CD4-positive, alpha-beta T cell treated with Interleukin-10 for 1 hour (primary cell): ENCODE data around the gene PGF.
"Not testable (repeated sequence)": the region's sequence is repeated elsewhere in the genome, so short reads cannot be mapped to it uniquely, and the experiment has no call there.

Experiments used
- DNase-seq: peaks from one replicate; pipeline ENCODE4 v3.0.0-alpha.2; 2020

Gene PGF

GRCh38 chr14:74938531-74939495, 16.6 kb downstream of the PGF start:
- no peak for DNase-seq

DNA sequence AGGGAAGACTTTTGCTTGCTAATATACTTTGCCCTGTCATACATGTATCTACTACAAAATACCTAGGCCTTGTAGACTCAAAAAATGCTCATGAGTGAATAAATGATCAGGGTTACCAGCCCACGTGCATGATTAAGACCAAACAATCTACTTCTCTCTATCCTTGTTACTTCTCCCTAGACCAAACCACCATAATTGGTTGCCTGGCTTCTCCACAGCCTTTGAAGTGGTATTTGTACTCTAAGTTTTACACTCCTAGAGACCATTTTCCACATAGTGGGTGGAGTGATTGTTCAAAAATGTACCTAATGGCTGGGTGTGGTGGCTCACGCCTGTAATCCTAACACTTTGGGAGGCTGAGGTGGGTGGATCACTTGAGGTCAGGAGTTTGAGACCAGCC, 18.2 kb downstream of the PGF start:
- DNase-seq: no peak

DNA sequence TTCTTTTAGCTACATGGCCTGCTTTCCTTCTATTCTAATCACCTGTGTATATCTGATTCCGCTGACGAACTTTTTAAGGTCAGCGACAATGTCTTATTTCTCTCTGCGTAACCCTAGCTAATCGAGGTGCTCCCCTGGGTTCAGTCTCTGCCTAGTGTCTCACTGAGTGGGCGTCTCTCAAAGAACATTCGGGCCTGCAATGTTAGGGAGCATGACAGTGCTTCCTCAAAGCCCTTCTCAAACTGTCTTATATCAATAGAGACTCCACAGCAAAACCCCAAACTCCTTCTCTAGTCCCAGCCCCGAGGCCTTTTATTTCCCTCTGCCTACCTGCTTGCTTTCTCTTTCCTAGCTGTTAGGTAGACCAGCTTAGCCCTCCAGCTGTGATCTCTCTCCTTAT, 18.7 kb downstream of the PGF start:
- DNase-seq: no peak

DNA sequence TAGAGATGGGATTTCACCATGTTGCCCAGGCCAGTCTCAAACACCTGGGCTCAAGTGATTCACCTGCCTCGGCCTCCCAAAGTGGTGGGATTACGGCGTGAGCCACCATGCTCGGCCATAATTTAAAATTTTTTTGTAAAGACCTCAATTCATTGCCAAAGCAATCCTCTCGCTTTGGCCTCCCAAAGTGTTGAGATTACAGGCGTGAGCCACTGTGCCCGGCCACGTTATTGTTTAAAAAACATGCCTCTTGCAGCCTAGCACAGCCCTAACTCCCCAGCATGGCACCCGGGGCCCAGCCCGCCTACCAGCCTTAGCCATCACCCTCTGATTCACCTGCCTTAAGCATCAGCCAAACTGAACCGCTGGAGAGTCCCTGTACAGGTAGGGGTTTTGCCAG, 19.2 kb downstream of the PGF start:
- no peak for DNase-seq

- no peak for DNase-seq
Measured at GRCh38 chr14:74935360-74935680, 20.1 kb downstream of the PGF start.

DNA sequence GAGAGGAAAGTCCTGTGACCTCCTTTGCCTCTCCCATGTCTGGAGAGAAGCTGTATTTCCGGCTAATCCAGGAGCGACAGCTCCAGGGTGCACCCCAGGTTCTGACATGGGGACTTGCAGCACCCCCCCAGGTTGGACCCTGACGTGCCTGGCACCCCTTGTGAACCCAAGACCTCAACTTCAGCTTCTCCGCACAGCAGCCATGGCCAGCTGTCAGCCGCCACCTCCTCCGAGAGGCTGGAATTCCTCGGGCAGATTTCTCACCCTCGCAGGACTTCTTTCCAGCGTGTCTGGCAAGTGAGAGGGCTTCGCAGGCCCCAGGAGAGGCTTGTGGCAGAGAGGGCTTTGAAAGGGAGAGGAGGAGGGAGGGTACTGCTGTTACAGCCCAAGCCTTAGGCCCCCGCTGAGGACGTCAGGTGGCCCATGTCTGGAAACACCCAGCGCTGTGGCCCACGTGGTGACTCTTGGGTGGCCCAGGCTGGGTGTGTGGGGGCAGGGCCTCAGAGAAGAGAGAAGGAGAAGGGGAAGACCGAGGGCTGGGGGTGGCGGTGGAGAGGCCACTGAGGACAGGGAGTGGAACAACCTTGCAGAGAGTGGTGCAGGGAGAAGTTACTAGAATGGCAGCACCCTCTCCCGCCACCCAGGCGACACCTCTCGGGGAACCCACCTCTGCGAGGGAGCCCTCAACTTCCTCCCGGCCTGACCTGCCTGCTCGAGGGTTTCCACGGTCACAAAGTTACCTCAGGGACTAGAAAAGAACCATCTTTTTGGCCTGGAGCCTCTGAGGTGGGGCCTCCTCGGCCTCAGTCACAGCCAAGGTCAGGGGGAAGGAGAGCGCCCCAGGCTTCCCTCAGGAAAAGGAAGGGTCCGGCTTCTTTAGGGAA, 20.7 kb downstream of the PGF start:
- no peak for DNase-seq

DNA sequence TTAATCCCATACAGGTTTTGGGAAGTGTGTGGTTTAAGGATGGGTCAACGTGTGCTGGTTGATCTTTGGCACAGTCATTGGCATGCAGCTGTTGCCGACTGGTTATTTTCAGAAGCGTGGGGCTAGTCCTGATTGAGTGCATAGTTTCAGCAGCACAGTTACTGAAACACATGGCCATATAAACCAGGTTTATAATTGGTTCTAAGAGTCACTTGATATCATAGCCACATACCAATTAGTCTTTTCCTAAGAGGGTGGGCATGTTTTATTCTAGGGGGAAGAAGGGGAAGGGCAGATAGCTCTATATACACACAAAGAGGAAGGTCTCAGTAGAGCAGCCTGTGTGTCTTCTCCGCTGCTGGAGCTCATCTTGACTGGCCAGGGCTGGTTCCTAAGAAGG, 21.4 kb downstream of the PGF start:
- no peak for DNase-seq

DNA sequence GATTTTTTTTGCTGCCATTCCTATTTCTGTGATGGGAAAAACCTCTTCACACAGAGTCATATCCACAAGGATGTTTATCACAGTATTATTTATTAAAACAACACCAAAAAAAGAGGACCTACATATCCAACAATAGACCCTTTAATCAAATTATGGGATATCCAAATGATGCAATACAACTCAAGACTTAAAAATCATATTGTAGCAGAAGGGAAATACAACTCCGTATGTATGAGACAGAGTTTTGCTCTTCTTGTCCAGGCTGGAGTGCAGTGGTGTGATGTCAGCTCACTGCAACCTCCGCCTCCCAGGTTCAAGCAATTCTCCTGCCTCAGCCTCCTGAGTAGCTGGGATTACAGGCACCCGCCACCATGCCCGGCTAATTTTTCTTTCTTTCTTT, 22.5 kb downstream of the PGF start:
- DNase-seq: not testable (repeated sequence)

- no peak for DNase-seq
Measured at GRCh38 chr14:74932401-74932901, 22.9 kb downstream of the PGF start.

DNA sequence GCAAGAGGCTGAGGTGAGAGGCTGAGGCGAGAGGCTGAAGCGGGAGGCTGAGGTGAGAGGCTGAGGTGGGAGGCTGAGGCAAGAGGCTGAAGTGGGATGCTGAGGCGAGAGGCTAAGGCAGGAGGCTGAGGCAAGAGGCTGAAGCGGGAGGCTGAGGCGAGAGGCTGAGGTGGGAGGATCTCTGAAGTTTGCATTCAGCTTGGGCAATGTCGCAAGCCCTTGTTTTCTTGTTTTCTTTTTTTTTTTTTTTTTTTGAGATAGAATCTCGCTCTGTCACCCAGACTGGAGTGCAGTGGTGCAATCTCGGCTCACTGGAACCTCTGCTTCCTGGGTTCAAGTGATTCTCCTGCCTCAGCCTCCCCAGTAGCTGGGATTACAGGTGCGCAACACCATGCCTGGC, 23.7 kb downstream of the PGF start:
- DNase-seq: not testable (repeated sequence)

- no peak for DNase-seq
Measured at GRCh38 chr14:74929242-74929641, 26.2 kb downstream of the PGF start.

GRCh38 chr14:74927225-74927624, 28.2 kb downstream of the PGF start:
- no peak for DNase-seq

GRCh38 chr14:74924061-74924460, 31.3 kb downstream of the PGF start:
- no peak for DNase-seq

- peak; percentile 73 for DNase-seq
Measured at GRCh38 chr14:74922752-74923401, 32.5 kb downstream of the PGF start, which contains the start of gene RPS6KL1. Gene RPS6KL1, minus strand, starts transcription at chr14:74923260. Its CDS starts 1,719 bp downstream, at chr14:74921541.

DNA sequence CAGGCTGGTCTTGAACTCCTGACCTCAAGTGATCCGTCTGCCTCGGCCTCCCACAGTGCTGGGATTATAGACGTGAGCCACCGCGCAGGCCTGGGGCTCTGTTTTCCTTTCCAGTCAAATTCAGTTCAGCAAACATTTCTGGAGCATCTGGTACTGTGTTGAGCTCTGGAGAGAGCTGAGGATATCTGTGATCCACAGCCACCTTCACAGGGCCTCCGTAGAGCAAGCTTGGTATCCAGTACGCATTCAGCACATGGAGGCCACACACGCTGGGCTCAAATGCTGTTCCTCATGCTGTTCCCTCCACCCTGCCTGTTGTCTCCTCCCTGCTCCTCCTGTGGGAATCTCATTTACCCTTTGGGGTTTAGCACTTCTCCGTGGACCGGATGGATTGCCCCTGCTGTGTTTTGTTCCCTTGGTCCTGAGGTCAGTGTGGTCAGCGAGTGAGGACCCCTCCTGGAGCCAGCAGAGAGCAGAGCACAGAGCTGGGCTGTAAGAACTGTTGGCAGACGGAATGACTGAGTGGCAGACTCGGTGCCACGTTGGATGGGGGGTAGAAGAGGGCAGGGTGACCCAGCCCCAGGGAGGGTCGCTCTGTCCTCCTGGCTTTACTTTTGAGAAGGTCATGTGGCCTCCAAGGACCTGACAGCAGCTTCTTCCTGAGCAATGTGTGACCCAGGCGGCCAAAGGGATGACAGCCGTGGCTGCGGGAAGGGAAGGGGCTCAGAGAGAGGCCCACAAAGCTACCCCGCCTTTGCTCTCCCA, 33.2 kb downstream of the PGF start:
- no peak for DNase-seq

DNA sequence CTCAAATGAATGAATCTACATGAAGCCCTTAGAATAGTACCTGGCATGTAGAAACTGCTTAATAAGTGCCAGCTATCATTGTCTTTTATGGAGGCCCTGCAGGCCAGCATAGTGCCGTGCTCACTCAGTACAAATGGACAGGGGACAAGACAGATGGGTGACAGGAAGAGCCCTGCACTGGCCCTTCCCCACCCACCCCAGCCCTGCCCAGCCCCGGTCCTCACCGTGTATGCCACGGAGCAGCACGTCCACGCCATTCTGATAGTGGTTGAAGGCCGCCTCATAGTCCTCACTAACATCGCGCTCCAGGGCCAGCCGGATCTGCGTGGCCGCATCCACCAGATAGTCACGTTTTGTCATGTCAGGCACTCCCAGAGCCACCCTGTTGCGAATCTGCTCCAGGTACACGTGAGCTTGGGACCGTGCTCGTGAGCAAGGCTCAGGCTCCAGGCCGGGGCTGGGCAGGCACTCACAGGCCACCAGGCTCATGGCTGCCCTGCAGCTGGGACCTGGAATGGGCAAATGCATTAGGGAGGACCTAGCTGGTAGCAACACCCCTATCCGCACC, 34.3 kb downstream of the PGF start:
- DNase-seq: no peak

GRCh38 chr14:74920281-74920680, 35.1 kb downstream of the PGF start:
- DNase-seq: no peak

DNA sequence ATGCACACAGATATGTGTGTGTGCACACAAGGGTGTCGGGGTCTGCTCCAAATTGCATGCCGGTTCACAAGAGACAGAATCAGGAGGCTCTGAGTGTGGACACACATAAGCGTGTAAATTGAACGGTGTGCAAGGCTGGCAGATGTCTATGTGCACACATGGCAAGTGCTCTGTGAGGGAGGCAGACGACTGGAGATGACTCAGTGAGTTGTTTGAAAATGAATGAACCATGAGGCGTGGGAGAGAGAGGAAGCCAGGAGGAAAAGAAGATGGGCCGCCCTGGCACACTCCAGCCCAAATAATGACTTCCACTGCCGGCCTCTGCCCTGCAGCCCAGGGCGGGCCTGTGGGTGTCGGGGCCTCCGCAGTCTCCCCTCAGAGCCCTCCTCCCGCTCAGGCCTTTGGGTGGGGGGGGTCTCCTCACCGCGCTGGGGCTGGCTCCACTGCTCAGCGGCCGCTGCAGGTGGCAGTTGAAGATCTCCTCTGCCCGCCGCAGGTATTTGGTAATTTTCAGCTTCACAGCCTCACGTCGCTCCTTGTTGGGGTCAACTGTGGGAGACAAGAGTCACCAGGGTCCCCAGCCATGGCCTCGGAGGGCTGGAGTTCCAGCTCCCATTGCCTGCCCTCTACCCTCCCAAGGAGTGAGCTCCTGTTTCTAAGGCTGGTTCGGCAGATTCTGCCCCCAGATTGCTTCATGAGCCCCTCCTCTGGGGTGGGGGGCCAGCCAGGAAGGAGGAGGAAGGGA, 35.8 kb downstream of the PGF start:
- no peak for DNase-seq

GRCh38 chr14:74918380-74918779, 37.0 kb downstream of the PGF start:
- no peak for DNase-seq

- no peak for DNase-seq
Measured at GRCh38 chr14:74917646-74918081, 37.7 kb downstream of the PGF start.

GRCh38 chr14:74917178-74917543, 38.2 kb downstream of the PGF start:
- DNase-seq: no peak
